Endothelial cell of umbilical vein (primary cell): Measurements from ENCODE around the gene CSRP1. TPM values are rescaled to one million over a fixed set of nuclear protein-coding genes. Genes with fewer than 3 reads are reported as not detected.

Source experiments
- BruUV-seq: library from RNA; stranded (reverse); fragments of 400-500 nt; replicated peaks from 2 replicates; lab custom pipeline; 2021; lab: Mats Ljungman, UMichigan
- CTCF ChIA-PET: fragments of 300-600, 350-600 bp; sonication (Branson Sonifier 250); formaldehyde crosslinking; loops from one replicate; lab custom pipeline; 2021; ENCODE audit warnings: antibody characterized with exemption, inconsistent platforms; lab: Charles Lee
- POLR2A ChIA-PET: fragments of 300-600, 350-600 bp; sonication (Branson Sonifier 250); formaldehyde crosslinking; loops from one replicate; lab custom pipeline; 2021; ENCODE audit warnings: antibody characterized with exemption, inconsistent platforms; lab: Charles Lee
- DNase-seq: peaks from one replicate; pipeline ENCODE4 v3.0.0-alpha.2; 2011; ENCODE audit warnings: low read depth, low spot score
- FAIRE-seq: peaks from 2 replicates; lab custom pipeline; 2011; peaks lifted over from hg19 to GRCh38; lab: Jason Lieb, UNC
- H2AFZ ChIP-seq: 2 replicates; pipeline ENCODE4 v1.6.0; 2012; ENCODE audit warnings: low read depth, low read length, control low read depth, inconsistent platforms
- H3K27ac ChIP-seq: 2 replicates; pipeline ENCODE4 v1.5.1; 2011; ENCODE audit warnings: low read depth, mild to moderate bottlenecking, control low read depth, low read length, moderate library complexity; ENCODE audit not compliant: insufficient read depth
- H3K27me3 ChIP-seq, 2 experiments: 2 replicates each; pipeline versions ENCODE4 v1.6.0 to v1.6.1; 2011; ENCODE audit warnings: low read length in 2 of 2, mixed read lengths in 1 of 2; ENCODE audit not compliant: control insufficient read depth in 2 of 2, insufficient read depth in 2 of 2
- H3K36me3 ChIP-seq, 2 experiments: 2 replicates in 1 of 2; 3 replicates in 1 of 2; pipeline ENCODE4 v1.5.1; 2011; ENCODE audit warnings: low read length in 2 of 2, mild to moderate bottlenecking in 1 of 2, moderate library complexity in 1 of 2; ENCODE audit not compliant: control insufficient read depth in 2 of 2, insufficient read depth in 2 of 2; ENCODE audit errors: extremely low read depth in 1 of 2
- H3K4me1 ChIP-seq: 3 replicates; pipeline ENCODE4 v1.5.1; 2011; ENCODE audit warnings: mild to moderate bottlenecking, low read length; ENCODE audit not compliant: control insufficient read depth, insufficient read depth; ENCODE audit errors: extremely low read depth
- H3K4me2 ChIP-seq: 2 replicates; pipeline ENCODE4 v1.6.1; 2011; ENCODE audit warnings: low read length, control low read depth, mixed read lengths; ENCODE audit not compliant: insufficient read depth
- H3K4me3 ChIP-seq, 3 experiments: fragments of 200-600 bp in 1 of 3; sonication (generic), shearing (Covaris generic) in 1 of 3; replicated peaks in 1 of 3; 2 replicates each; pipeline ENCODE4 v1.5.1; 2011 to 2016; ENCODE audit warnings: control low read depth in 3 of 3, low read length in 3 of 3, mild to moderate bottlenecking in 2 of 3, inconsistent platforms in 1 of 3, low read depth in 1 of 3, moderate library complexity in 1 of 3; ENCODE audit not compliant: insufficient read depth in 1 of 3
- H3K79me2 ChIP-seq: 2 replicates; pipeline ENCODE4 v1.6.0; 2012; ENCODE audit warnings: low read length, inconsistent platforms; ENCODE audit not compliant: control insufficient read depth, insufficient read depth
- H3K9ac ChIP-seq: replicated peaks from 2 replicates; pipeline ENCODE3; 2011; ENCODE audit warnings: low read length, control low read depth; ENCODE audit not compliant: insufficient read depth; ENCODE audit errors: extremely low read depth
- H3K9me1 ChIP-seq: replicated peaks from 3 replicates; pipeline ENCODE4 v1.6.0; 2011; ENCODE audit warnings: mild to moderate bottlenecking, low read length; ENCODE audit not compliant: control insufficient read depth, insufficient read depth; ENCODE audit errors: extremely low read depth
- H3K9me3 ChIP-seq: replicated peaks from 2 replicates; pipeline ENCODE4 v1.5.1; 2012; ENCODE audit warnings: low read length, inconsistent platforms; ENCODE audit not compliant: control insufficient read depth, insufficient read depth
- H4K20me1 ChIP-seq: replicated peaks from 2 replicates; pipeline ENCODE3; 2011; ENCODE audit warnings: mild to moderate bottlenecking, low read length; ENCODE audit not compliant: control insufficient read depth, insufficient read depth; ENCODE audit errors: extremely low read depth
- CTCF ChIP-seq, 2 donors: IDR thresholded peaks; 1 replicate in 1 of 2; 2 replicates in 1 of 2; pipeline ENCODE4 v1.5.1; 2011; ENCODE audit warnings: low read length in 2 of 2, mild to moderate bottlenecking in 2 of 2, moderate library complexity in 2 of 2, control low read depth in 1 of 2, inconsistent platforms in 1 of 2, low read depth in 1 of 2; ENCODE audit not compliant: insufficient read depth in 1 of 2; ENCODE audit errors: extremely low read depth in 1 of 2
- EZH2 ChIP-seq: IDR thresholded peaks from 2 replicates; pipeline ENCODE4 v1.6.1; 2012; ENCODE audit warnings: borderline replicate concordance, low read depth, mild to moderate bottlenecking, moderate library complexity, low read length, inconsistent platforms; ENCODE audit not compliant: severe bottlenecking
- FOS ChIP-seq: IDR thresholded peaks from 2 replicates; pipeline ENCODE4 v1.6.1; 2011; ENCODE audit warnings: mild to moderate bottlenecking, low read length, moderate library complexity, borderline replicate concordance; ENCODE audit not compliant: insufficient read depth
- GATA2 ChIP-seq: IDR thresholded peaks from 2 replicates; pipeline ENCODE4 v1.7.0; 2011; ENCODE audit warnings: low read depth, mild to moderate bottlenecking, moderate library complexity, mixed read lengths, low read length; ENCODE audit not compliant: insufficient read length, insufficient read depth
- JUN ChIP-seq: IDR thresholded peaks from 2 replicates; pipeline ENCODE4 v1.6.1; 2011; ENCODE audit warnings: borderline replicate concordance, low read depth; ENCODE audit not compliant: insufficient read length, insufficient read depth
- MAX ChIP-seq: IDR thresholded peaks from 2 replicates; pipeline ENCODE4 v1.6.1; 2011; ENCODE audit not compliant: insufficient read depth, insufficient read length
- MYC ChIP-seq: IDR thresholded peaks from one replicate; pipeline ENCODE4 v1.6.1; 2011; ENCODE audit warnings: mild to moderate bottlenecking, low read depth, low read length
- POLR2A ChIP-seq: IDR thresholded peaks from 2 replicates; pipeline ENCODE4 v1.6.1; 2012; ENCODE audit warnings: low read depth, mild to moderate bottlenecking, control low read depth, low read length
- dilution Hi-C: fragments of 300-500 bp; cut with MboI; formaldehyde crosslinking; loops from one replicate; pipeline ENCODE4 v1.15.0; 2019; ENCODE audit warnings: low sequenced_read_pairs; ENCODE audit not compliant: extremely low pct_ligation_motif_present
- intact Hi-C: fragments of 100-400 bp; cut with micrococcal nuclease; formaldehyde crosslinking; loops from one replicate; pipeline ENCODE4 v1.10.0; 2022
- polyA plus RNA-seq, 4 experiments: library from polyadenylated mRNA; depleted of rRNA in 3 of 4; stranded (reverse) in 3 of 4; unstranded in 1 of 4; fragments of >200 nt; gene quantifications; 2 replicates each; pipeline versions ENCODE4 v1.2.1 to v1.2.3, GENCODE V29; 2011 to 2012; ENCODE audit warnings: missing spikeins in 1 of 4
- total RNA-seq: library from RNA; stranded (reverse); gene quantifications from 2 replicates; pipeline ENCODE4 v1.2.3, GENCODE V29; 2021

CSRP1 gene
- total and polyA plus RNA-seq, 2 donors (not counting 3 experiments of a cell fraction or from before 2014, with no cell fraction given): 393 to 510 TPM

DNA sequence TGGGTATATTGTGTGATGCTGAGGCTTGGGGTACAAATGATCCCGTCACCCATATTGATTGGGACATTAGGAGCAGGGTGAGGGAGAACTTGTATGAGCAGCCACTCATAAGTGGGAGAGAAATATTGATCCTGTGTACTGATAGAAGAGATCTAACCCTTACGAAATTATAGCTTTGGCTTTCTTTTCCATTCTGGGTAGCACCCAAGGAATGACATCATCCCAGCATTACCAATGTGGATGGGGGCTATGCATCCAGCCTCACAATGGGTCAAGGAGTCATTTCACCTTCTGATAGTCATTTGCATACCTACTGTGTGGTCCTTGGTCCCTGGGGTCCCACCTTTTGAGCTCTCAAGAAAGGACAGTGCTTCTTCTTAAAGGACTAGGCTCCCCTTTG lies 30.1 kb upstream of the CSRP1 start:
- dilution Hi-C loops (no loop called here), intact Hi-C loops (loop anchor here (10.0 kb wide), 1 partner anchor 418 kb away; the partner anchor contains the start of gene TIMM17A)
- TF ChIP-seq GATA2 (no peak), JUN (no peak), MAX (no peak)
- no TSS peak for BruUV-seq
- no peak for FAIRE-seq
- Histone ChIP-seq H3K9ac (no peak overlapping the region), H3K36me3 (no peaks in the 10 kb centered on the region), H3K79me2 (peaks cover 28% of the 10 kb centered on the region), H3K9me3 (no peaks in the 10 kb centered on the region), H3K4me3 (no peak overlapping the region), H3K27me3 (no peaks in the 10 kb centered on the region), H3K27ac (no peak overlapping the region), H4K20me1 (no peaks in the 10 kb centered on the region), H3K4me1 (peaks cover 56% of the 10 kb centered on the region), H2AFZ (no peak overlapping the region), H3K9me1 (no peaks in the 10 kb centered on the region), H3K4me2 (no peak overlapping the region)
- CTCF ChIA-PET: interaction anchor here (0.7 to 2.3 kb wide), 8 partner anchors 11 to 341 kb away, joined by 3 to 11 read pairs (median 6); no protein-coding TSS in a partner anchor
- POLR2A ChIA-PET: no interaction called here
- no peak for DNase-seq

GRCh38 chr1:201536558-201536957 lies 29.6 kb upstream of the CSRP1 start:
- Histone ChIP-seq H3K36me3 (no peaks in the 10 kb centered on the region), H3K9me1 (no peaks in the 10 kb centered on the region), H3K9ac (no peak overlapping the region), H3K79me2 (peaks cover 23% of the 10 kb centered on the region), H3K27ac (peak overlapping the region; percentile 1), H3K4me2 (no peak overlapping the region), H3K4me3 (no peak overlapping the region), H2AFZ (no peak overlapping the region), H3K9me3 (no peaks in the 10 kb centered on the region), H4K20me1 (no peaks in the 10 kb centered on the region), H3K4me1 (peaks cover 51% of the 10 kb centered on the region), H3K27me3 (no peaks in the 10 kb centered on the region)
- intact Hi-C loops (loop anchor here (10.0 kb wide), 1 partner anchor 418 kb away; the partner anchor contains the start of gene TIMM17A), dilution Hi-C loops (no loop called here)
- ChIA-PET POLR2A (no interaction called here), CTCF (interaction anchor here (0.7 to 6.5 kb wide), 9 partner anchors 11 to 341 kb away, joined by 3 to 70 read pairs (median 5); no protein-coding TSS in a partner anchor)
- peak; percentile 73 for FAIRE-seq
- no peak for DNase-seq
- no TSS peak for BruUV-seq
- TF ChIP-seq MYC (no peak), CTCF (IDR thresholded peaks at IDR 0.05; ENCODE audit: extremely low read depth in 1 of 2, insufficient read depth in 1 of 2, low read depth in 1 of 2, low read length in 2 of 2) (no peak), FOS (peak; percentile 63), POLR2A (no peak), JUN (no peak), EZH2 (no peak)
